GM18499 (cell line): ENCODE measurements around the gene TRAM2.

Experiments
- ATAC-seq: cut with Tn5 transposase; IDR thresholded peaks from one replicate; pipeline ENCODE4 v1.9.1; 2021; ENCODE audit warnings: moderate number of reproducible peaks; ENCODE audit not compliant: insufficient read depth, unreplicated experiment

TRAM2 gene

DNA sequence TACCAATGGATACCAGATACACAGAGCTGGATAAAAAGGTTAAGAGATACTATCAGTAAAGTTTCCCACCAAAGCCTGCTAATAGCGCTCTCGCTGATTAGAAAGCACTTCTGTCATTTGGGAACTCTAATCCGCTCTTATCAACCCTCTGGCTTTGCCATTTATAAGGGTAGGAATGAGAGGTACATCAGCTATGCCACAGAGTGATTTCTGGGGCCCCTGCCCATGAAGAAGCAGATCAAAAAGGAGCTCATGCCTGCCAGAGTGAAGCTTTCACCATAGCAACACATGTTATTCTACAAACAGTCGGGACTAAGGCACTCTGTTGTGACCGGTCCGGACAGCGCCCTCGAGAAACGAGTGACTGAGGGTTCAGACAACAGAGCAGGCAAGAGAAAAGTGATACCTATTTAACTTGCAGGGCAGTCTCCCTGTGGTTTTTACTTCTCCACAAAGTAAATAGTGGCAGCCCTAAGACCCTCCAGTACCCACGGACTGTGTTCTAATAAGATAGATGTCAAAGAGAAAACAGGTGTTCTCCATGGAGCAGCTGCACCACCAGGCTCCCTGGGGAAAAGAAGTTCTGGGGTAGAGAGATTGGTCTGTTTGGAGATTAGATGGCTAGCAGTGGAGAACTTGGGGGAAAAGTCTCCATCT lies 5.6 kb downstream of the TRAM2 start:
- no peak for ATAC-seq

DNA sequence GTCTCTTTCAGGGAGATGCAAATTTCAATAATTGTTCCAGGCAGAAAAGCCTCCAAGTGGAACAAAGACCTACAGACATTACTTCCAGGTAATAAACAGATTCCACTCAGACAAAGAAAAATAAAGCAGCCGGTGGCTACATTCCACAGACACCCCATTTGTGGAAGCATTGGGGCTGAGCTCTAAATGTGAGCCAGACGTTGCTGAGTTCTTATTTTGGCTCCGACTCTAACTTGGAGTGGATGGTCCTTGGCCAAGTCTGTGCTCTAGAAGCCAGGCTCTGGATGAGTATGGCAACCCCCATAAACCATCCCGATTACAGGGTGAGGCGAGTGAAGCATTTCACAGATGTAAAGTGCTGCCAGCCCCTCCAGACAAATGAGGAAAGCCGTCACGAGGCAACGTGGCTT lies 6.6 kb downstream of the TRAM2 start:
- no peak for ATAC-seq

DNA sequence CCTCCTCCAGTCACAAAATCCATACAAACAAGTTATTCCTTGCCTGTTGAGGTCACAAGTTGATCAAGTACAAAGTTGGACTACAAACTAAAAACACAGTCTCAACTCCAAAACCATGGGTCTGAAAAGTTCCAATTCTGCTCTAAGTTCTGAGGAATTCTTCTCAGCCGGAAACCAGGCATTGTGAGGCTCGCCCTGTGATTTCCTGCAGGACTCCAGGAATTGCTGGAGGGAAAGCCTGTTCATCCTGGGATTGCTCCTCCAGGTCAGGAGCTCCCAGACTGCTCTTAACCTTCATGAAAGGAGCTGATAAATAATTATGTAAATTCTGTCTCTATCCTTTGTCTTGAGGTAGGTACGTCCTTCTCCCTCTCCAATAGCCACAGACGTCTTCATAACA lies 8.5 kb downstream of the TRAM2 start:
- no peak for ATAC-seq

DNA sequence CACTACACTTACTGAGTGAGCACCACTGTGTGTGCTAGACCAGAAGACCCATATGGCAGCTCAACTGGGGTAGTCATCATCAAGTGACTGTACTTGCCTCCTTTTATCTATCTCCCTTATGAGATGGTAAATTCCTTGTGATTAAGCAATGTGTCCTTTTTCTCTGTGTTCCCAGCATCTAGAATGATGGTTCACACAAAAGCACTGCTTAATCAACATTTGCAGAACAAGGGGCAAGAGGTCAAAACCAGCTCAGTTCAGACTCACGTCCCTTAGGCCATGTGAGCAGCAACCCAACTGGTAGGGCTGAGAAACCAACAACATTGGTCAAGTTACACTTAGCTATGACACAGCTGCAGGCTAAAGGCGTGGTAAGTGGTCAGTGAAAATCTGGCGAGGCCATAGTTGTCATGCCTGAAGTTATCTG lies 10.0 kb downstream of the TRAM2 start:
- no peak for ATAC-seq

DNA sequence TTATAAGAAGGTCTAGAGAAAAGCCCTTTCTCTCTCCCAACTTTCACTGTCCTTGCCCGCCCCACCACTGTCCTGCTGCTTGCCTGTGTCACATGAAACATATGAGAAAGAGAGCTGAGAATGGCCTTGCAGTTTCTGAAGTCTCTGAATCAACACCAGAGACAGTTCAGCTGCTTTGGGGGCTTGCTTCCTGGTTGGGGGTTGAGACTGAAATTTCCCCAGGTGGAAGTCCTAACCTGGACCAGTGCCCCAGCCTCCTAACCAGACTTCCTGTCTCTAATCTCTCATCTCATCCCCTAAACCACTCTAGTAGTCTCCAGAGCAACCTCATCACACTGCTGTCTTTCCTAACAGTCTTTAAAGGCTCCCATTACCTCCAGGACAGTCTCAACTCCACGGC lies 10.7 kb downstream of the TRAM2 start:
- ATAC-seq: no peak

DNA sequence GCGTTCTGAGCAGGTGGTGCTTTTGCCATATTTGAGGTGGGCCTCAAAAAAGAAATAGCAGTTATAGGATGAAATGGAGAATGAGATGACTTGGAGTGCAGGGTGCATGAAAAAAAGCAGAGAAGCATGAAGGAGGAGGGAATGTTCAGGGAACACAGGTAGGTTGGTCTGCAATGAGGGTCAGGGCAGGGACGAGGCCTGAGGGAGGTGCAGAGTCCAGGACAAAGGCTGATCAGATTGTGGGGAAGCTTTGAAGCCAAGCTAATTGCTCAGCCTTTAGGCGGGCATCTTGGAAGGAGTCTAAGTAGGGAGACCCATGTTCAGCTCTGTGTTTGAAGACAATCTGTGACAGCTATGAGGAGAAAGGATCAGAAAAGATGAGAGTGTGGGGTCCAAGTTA lies 12.0 kb downstream of the TRAM2 start:
- ATAC-seq: no peak

DNA sequence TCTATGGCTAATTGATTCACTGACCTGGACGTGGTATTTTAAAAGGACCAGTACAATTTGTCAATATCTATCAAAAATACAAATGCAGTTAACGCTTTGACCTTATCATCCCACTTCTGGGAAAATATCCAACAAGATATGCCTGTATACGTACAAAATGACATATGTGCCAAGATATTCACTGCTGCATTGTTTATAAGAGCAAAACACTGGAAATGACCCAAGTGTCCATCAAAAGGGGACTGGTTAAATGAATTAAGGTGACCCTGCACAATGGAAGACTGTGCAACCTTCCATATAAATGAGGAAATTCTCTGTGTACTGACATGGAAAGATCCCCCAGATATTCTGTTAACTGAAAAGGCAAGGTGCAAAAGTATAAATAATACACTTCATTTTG lies 13.9 kb downstream of the TRAM2 start:
- ATAC-seq: no peak

DNA sequence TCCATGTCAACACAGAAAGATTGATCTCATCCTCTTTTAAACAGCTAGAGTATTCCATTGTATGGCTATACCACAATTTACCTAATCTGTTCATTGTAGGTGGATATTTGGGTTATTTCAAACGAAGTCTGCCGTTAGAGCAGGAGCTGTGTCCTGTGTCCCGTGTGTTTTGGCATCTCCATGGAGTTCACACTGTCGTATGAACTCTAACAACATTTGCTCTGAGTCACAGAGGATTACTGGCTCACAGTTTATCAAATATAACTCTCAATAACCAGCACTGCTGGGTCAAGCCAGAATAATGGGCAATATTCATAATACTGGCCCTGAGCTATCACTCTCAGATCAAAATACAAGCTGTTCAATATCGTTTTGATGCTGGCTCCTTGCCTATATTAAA lies 16.4 kb downstream of the TRAM2 start:
- ATAC-seq: no peak

DNA sequence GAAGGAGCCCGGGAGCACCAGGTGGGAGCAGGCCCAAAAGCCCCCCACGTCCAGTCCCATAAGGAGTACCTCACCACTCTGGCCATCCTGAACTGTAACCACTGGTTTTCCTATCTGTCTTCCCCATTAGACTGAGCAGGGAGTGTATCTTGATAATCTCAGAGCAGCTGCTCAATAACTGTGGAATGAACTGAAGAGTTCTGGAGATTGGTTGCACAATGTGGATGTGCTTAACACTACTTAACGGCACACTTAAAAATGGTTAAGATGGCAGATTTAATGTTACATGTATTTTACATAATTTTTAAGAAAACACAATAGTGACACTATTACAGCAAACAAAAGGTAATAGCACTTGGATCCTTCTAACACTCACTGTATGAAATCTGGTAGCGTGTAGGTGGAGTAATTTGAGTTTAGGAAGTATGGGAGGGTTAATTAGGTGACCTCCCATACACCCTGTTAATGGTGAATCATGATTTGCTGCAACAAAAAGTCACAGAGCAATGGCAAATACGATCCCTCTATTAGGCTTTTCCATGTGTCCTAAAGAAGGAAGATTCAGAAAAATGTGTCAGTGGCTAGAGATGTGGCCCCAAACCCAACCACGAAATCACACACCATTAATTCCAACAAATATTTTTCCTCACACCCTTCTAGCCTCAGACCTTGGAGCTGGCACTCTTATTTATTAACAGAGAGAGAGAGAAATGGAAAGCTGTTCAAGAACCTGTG lies 18.4 kb downstream of the TRAM2 start:
- no peak for ATAC-seq

DNA sequence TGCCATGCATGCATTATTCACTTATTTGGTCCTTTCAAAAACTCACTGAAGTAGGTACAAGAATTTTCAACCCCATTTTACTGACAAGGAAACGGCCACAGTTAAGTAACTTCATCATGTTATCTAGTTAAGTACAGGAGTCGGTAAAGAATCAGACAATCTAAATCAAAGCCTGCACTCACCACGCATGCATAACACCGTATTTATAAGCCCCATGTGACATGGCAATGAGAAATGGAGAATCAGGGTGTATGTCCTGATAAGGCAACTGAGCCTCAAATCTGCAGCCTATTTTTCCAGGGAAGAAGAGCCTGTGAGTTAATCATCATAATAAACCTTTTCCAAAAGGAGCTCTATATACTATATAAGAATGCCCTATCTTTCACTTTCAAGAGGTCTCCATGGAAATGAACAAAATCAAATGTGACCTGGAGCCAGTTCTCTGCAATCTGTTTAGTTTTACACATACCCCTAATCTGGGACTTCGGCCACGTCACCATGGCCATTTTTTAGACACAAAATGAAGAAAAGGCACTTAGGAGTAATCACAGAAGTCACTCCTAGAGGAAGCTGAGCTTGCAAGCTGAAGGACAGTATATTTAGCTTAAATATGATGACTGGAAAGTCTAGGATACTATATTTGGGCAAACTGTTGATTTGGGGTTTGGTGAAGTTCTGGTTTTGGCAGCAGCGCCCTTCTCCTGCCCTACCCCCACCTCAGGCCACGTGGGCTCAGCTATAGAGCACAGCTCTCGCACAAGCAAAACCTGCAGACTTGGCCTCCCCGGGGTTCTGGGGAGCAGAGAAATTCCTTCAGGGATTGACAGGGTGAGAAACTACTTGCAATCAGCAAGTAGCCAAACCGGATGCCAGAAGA lies 19.2 kb downstream of the TRAM2 start:
- no peak for ATAC-seq

DNA sequence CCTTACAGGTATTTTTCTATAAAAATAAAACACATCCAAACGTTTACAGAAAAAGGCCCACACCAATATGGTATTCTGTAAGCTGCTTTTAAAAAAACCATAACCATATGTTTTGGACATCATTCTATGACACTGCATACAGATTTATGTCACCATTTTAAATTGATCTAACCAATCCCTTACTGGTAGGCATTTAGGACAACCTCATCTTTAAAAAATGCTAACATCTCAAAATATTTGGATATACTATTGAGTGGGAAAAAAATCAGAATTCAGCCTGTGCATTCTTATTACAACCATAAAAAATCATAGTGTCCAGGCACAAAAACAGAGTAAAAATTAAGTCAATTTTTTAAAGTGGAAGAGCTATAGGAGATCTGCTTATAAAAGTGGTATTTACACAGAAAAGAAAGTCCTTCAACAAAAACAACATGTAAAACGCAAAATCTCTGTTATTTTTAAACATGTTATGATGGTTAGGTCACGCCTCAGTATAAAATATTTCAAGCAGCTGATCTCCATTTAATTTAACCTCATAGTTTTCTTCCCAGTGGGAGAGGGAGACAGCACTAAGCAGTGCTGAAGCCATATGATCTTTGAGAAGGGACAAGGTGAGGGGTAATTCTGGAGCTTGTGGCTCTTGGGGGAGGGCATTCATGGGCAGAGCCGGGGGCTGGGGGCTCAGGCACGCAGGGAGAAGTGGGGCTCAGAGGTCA lies 21.2 kb downstream of the TRAM2 start:
- ATAC-seq: no peak

DNA sequence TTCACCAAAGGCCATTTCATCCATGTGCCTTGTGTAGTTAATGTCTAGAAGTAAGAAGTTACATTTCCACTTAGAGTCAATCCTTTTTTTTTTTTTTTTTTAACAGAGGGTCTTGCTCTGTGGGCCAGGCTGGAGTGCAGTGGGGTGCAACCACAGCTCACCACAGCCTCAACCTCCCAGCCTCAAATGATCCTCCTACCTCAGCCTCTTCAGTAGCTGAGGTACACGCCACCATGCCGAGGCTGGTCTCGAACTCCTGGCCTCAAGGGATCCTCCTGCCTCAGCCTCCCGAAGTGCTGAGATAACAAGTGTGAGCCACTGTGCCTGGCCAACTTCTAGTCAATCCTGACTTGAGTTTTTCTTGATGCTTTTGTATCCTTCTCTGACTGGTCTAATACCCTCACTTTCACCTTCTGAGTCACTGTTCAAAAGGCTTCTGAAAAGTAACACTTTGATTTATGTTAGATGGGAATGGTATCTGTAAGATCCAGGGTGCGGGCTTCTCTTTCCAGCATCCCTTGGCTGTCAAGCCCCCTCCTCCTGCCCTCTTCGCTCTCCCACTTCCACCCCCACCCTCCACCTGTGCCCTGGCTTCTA lies 22.1 kb downstream of the TRAM2 start:
- no peak for ATAC-seq

DNA sequence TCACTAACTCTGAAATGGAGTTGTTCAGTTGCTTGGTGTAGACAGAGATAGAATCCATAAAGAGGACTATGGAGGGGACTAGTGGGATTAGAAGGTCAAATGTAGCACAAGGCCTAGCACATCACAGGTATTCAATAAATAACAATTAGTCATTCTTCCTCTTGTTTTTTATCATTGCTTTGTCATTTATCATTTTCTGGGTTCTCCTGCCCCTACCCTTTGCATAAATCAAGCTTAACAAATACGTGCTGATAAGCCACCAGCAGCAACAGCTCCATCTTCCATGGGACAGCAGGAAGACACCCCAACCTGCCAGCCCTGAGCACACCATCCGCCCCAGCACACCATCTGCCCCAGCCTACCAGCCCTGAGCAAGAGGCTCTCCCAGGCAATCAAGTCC lies 23.1 kb downstream of the TRAM2 start:
- no peak for ATAC-seq

DNA sequence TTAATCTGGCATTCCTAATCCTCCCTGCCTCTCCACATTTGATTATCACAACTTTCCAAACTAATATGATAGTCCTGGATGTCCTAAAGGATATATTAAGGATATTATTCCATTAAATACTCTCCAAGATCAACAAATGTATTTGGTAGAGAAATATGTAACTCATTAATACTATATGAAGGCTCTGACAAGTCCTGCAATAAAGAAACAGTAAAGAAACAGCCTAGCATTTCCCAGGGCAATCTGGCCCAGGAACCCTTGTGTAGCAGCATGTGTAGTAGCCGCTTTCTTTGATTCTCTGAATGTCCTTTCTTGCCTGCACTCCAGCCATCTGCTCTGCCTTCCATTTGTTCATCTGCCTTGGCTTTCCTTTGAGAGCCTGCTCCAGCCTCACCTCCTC lies 23.7 kb downstream of the TRAM2 start:
- no peak for ATAC-seq

DNA sequence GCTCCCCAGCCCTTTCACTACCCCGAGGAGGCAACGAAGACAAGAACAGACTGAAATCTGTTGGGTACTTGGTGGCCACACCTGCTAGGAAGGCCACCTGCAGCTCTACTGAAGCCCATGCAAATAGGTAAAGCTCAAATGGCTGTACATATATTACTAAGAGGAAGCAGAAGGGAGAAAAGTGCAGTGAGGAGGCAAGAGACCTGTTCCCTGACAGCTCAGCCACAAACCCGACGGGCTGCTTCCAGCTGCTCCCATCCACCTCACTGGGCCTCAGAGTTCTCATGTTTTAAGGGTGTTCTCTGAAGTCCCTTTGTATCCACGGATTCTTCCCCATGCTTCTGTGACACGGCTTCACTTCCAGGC lies 24.6 kb downstream of the TRAM2 start:
- peak; percentile 90 for ATAC-seq

DNA sequence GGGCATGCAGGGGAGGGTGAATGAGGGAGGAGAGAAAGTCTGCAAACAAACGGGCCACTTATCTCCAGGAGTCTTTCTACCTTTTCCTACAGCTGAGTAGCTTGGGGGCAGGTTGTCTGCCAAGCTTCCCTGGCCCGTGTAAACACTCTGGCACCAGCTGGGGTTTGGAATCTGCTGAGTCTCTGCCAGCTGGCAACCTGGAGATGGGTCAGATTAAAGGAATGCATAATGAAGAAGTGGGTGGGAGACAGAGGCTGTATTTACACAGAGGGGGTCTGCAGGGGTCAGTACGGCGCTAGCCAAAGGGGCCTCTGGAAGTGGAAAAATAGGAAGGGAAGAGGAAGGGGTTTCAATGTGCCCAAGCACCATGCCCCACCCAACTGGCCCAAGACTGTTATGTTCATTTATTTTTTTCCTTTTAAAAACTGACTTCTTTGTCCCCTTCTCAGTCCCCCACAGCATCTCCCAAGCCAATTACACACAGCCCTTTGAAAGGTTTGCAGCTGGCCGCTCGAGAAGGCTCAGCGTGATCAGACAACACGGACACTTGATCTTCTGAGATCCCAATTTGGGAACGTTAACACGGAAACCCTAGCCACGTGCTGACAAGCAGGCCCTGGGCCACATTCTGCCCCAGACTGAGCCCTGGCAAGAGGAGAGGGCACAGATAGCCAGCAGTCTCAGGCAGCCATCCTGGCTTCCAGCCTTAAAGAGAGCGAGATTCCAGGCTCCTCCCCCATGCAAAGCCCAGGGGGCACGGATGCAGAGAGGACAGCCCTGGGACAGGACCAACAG lies 25.2 kb downstream of the TRAM2 start:
- no peak for ATAC-seq

DNA sequence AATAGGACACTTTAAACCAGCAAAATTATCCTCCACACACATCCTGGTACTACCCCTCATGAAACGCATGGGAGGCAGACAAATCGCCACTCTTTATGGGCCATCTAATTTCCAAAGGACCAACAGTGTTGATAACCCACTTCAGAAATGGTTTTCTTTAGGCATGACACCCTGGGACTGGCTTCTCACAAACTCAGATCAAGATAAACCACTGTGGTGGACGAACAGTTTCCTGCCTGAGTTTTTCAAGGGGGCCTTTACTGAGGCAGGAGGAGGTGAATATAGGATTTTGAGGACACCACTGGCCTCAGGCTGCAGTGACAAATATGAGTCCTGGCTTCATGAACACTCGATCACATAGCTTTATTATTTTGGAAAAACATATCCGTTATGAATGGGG lies 26.0 kb downstream of the TRAM2 start:
- no peak for ATAC-seq

DNA sequence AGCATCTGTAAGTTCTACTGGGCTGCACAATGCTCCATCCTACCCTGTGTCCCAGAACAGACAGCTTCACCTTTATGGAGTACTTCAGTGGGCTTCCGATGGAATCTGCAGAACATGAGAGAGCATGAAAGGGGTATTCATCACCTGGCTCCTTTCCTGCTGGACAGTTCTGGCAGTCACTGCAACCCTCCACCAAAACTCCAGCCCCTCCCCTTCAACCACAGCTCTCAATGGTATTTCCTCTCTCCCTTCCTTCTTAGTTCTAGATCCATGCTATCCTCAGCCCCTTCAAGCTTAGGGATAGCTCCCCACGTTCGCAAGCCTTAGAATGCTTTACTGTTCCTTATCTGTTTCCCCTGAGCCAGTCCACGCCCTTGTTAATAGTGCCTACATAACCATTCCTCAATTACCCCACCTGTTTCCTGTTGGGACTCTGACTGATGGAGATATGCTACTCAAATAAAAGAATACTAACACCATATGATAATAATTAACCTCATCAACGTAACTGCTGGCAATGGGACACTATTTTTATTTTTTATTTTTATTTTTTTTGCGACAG lies 26.8 kb downstream of the TRAM2 start:
- no peak for ATAC-seq

DNA sequence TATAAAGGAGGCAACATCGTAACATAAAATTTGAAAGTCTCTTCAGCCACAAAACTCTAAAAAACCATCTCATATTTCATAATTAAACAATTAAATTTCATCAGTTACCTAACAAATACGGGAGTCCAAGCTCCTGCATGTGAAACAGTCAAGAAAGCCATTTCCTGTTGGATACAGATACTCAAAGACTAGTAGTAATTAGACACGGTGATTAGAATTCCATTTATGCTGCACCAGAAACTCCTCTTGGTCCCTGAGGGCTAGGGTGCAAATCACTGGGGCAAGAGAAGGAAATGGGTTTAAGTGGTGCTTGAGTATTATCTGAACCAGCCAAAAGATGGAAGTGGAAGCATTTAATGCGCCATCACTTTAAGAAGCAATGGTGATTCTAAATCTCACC lies 27.4 kb downstream of the TRAM2 start:
- no peak for ATAC-seq
